Gastroesophageal sphincter (tissue), 3 donors: Measurements from ENCODE around the gene SMTN.

Experiments used
- CTCF ChIP-seq, 4 experiments: fragments of 200-600 bp in 2 of 4; fragments of 450-650 bp in 2 of 4; sonication (generic) in 1 of 4; IDR thresholded peaks; one replicate each; pipeline ENCODE4 v1.5.1; 2017 to 2019; ENCODE audit warnings: antibody characterized with exemption in 4 of 4, mild to moderate bottlenecking in 2 of 4, moderate library complexity in 2 of 4
- EP300 ChIP-seq: sonication (generic); formaldehyde crosslinking; IDR thresholded peaks from one replicate; pipeline ENCODE4 v1.6.1; 2017; ENCODE audit warnings: antibody characterized with exemption, mild to moderate bottlenecking
- POLR2A ChIP-seq, 2 donors: fragments of 450-650 bp; IDR thresholded peaks; one replicate each; pipeline ENCODE4 v1.6.1; 2017; ENCODE audit warnings: antibody characterized with exemption in 2 of 2, mild to moderate bottlenecking in 2 of 2, moderate library complexity in 1 of 2
- POLR2AphosphoS5 ChIP-seq: sonication (generic); formaldehyde crosslinking; IDR thresholded peaks from one replicate; pipeline ENCODE4 v1.6.1; 2017; ENCODE audit warnings: antibody characterized with exemption

GRCh38 chr22:31083377-31083768 lies 2.3 kb downstream of the SMTN start:
- TF ChIP-seq CTCF (IDR thresholded peaks at IDR 0.05) (no peak), POLR2A (IDR thresholded peaks at IDR 0.05) (no peak), POLR2AphosphoS5 (no peak), EP300 (no peak)
